Measurements from ENCODE around the gene RANBP3. TPM values are rescaled to one million over a fixed set of nuclear protein-coding genes. Genes with fewer than 3 reads are reported as not detected.

The RANBP3 gene
- total RNA-seq, 1 donor from 2014 or later, result 25.0 TPM

DNA sequence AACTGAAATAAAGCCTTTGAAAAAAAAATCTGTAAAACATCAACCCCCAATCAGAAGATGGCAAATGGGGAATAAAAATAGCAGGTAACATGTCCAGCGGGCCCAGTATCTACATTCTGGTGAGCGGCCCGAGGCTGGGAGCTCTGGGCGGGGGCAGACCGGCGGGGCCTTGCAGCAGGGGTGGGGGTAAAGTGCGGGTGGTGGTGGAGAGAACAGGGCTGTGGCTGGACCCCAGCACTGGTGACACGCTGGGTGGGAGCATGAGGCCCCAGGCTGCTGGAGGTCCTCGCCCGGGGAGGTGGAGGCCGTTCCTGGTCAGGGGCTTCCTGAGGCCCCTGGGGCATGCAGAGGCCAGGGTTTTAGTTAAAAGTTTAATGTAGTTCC is 62.2 kb downstream of the RANBP3 start:
- H3K27me3 ChIP-seq (ENCODE audit: control insufficient read depth, insufficient read depth, low read length), result no peaks in the 10 kb centered on the region
- H3K4me3 ChIP-seq (ENCODE audit: low read depth, low read length), result no peak overlapping the region
- peaks cover 22% of the 10 kb centered on the region for H3K36me3 ChIP-seq (ENCODE audit: control insufficient read depth, insufficient read depth, low read length)
- DNase-seq (ENCODE audit: low read depth), result no peak
- no peak for FAIRE-seq
- TF ChIP-seq, protein P1, sequence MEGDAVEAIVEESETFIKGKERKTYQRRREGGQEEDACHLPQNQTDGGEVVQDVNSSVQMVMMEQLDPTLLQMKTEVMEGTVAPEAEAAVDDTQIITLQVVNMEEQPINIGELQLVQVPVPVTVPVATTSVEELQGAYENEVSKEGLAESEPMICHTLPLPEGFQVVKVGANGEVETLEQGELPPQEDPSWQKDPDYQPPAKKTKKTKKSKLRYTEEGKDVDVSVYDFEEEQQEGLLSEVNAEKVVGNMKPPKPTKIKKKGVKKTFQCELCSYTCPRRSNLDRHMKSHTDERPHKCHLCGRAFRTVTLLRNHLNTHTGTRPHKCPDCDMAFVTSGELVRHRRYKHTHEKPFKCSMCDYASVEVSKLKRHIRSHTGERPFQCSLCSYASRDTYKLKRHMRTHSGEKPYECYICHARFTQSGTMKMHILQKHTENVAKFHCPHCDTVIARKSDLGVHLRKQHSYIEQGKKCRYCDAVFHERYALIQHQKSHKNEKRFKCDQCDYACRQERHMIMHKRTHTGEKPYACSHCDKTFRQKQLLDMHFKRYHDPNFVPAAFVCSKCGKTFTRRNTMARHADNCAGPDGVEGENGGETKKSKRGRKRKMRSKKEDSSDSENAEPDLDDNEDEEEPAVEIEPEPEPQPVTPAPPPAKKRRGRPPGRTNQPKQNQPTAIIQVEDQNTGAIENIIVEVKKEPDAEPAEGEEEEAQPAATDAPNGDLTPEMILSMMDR (IDR thresholded peaks at IDR 0.05; ENCODE audit: insufficient read depth, low read length, severe bottlenecking), result no peak

DNA sequence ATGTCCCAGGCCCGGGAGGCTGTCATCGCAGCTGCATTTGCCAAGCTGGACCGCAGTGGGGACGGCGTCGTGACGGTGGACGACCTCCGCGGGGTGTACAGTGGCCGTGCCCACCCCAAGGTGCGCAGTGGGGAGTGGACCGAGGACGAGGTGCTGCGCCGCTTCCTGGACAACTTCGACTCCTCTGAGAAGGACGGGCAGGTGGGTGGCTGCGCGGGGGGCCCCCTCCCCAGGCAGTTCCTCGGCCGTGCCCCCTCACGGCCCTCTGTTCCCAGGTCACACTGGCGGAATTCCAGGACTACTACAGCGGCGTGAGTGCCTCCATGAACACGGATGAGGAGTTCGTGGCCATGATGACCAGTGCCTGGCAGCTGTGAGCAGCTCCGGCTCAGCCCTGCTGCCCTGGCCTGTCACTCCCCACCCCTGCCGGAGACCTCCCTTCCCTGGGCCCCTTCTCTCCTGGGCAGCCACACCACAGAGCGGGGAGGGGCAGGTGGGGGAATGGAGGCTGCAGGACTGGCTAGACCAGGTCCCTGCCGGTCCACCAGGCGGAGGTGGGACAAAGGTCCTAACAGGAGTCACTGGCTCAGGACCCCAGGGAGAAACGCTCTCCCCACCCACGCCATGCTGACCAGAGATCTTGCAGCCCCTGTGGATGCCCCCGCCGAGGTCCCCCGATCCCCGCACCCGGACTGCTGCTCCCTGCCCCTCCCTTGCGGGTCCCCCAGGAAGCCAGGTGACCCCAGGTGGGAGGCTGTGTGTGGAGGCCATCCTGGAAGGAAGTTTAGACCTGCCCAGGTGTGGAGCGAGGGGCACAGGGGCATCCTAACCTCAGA is 62.8 kb downstream of the RANBP3 start:
- Histone ChIP-seq H3K4me3 (ENCODE audit: low read depth, low read length) (no peak overlapping the region), H3K27me3 (ENCODE audit: control insufficient read depth, insufficient read depth, low read length) (no peaks in the 10 kb centered on the region), H3K36me3 (ENCODE audit: control insufficient read depth, insufficient read depth, low read length) (peaks cover 21% of the 10 kb centered on the region)
- DNase-seq (ENCODE audit: low read depth) (no peak), FAIRE-seq (no peak)
- TF ChIP-seq, protein P1 (IDR thresholded peaks at IDR 0.05; ENCODE audit: insufficient read depth, low read length, severe bottlenecking), result no peak

DNA sequence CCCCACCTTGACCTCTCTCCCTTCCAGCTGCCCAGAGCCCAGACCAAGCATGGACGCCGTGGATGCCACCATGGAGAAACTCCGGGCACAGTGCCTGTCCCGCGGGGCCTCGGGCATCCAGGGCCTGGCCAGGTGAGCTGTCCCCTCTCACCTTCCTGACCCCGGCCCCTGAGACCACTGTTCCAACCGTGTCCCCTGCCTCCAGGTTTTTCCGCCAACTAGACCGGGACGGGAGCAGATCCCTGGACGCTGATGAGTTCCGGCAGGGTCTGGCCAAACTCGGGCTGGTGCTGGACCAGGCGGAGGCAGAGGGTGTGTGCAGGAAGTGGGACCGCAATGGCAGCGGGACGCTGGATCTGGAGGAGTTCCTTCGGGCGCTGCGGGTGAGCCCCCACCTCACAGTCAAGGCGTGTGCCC is 63.6 kb downstream of the RANBP3 start:
- H3K4me3 ChIP-seq (ENCODE audit: low read depth, low read length), result no peak overlapping the region
- H3K36me3 ChIP-seq (ENCODE audit: control insufficient read depth, insufficient read depth, low read length), result peaks cover 20% of the 10 kb centered on the region
- DNase-seq (ENCODE audit: low read depth), result no peak
- no peak for FAIRE-seq
- H3K27me3 ChIP-seq (ENCODE audit: control insufficient read depth, insufficient read depth, low read length), result no peaks in the 10 kb centered on the region
- TF ChIP-seq, protein P1 (IDR thresholded peaks at IDR 0.05; ENCODE audit: insufficient read depth, low read length, severe bottlenecking), result no peak

DNA sequence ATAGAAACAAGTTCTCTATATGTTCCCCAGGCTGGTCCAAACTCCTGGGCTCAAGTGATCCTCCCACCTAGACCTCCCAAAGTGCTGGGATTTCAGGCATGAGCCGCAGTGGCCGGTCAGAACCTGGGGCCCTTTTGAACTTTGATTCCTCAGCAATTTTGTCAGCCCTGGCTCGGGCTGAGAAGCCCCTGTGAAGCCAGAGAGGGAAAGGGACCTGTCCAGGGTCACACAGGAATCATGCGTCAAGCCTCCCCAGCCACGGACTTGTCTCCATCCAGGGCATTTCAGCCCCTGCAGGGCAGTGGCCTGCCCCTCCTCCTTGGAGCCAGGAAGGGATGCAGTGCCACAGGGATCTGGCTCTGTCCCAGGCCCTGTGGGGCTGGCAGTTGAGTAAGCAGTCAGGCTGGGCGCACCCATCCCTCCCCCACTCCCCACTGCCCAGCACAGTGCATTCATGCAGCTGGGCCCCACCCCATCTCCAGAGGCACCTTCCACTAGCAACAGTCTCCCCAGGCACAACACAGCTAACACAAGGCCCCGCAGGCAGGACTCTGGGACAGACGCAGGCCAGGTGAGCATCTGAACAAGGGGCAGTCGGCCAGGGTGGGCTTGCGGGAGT is 64.1 kb downstream of the RANBP3 start, which contains the start of gene CAPS:
Gene CAPS (plus strand): TSS at position 516 of the 619 bp plus-strand sequence. CDS start 153 bp downstream, outside the sequence.
- peak; percentile 64 for DNase-seq (ENCODE audit: low read depth)
- TF ChIP-seq, protein P1 (IDR thresholded peaks at IDR 0.05; ENCODE audit: insufficient read depth, low read length, severe bottlenecking), result no peak
- Histone ChIP-seq H3K4me3 (ENCODE audit: low read depth, low read length) (no peak within 1 kb of the TSS), H3K27me3 (ENCODE audit: control insufficient read depth, insufficient read depth, low read length) (no peaks in the 10 kb centered on the region), H3K36me3 (ENCODE audit: control insufficient read depth, insufficient read depth, low read length) (peaks cover 16% of the 10 kb centered on the region)
- no peak for FAIRE-seq

DNA sequence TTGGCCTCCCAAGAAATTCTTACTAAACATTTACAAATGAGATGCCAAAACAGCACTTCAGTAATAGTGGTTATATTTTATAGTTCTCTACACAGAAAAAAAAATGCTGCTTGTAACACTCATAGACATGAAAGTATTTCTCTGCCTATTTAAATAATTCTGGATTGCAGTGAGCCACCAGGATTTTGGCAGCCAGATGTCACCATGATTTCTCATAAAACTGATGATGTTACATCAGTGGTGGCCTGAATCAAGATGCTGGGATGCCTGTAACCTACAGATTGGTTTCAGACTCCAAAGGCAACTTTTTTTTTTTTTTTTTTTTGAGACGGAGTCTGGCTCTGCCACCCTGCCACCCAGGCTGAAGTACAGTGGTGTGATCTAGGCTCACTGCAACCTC is 66.6 kb downstream of the RANBP3 start:
- FAIRE-seq (no peak), DNase-seq (ENCODE audit: low read depth) (no peak)
- H3K4me3 ChIP-seq (ENCODE audit: low read depth, low read length), result no peak overlapping the region
- TF ChIP-seq, protein P1 (IDR thresholded peaks at IDR 0.05; ENCODE audit: insufficient read depth, low read length, severe bottlenecking), result no peak
- peaks cover 2% of the 10 kb centered on the region for H3K36me3 ChIP-seq (ENCODE audit: control insufficient read depth, insufficient read depth, low read length)
- no peaks in the 10 kb centered on the region for H3K27me3 ChIP-seq (ENCODE audit: control insufficient read depth, insufficient read depth, low read length)
